ENCODE results near the gene SUSD2. TPM values are rescaled to one million over a fixed set of nuclear protein-coding genes. Genes with fewer than 3 reads are reported as not detected.

Gene SUSD2
- total and polyA plus RNA-seq, 2 of the 8 experiments (the other 6 are each of a cell fraction or from before 2014, with no cell fraction given), result 2.0 to 4.8 TPM

- Histone ChIP-seq H3K18ac (ENCODE audit: extremely low read depth, low read length) (no peak overlapping the region), H3K56ac (replicated peaks; ENCODE audit: insufficient read length, low read depth, low read length) (no peak overlapping the region), H2BK5ac (ENCODE audit: low read depth, low read length) (no peak overlapping the region; the same call in 1 of the 2 replicates), H2BK120ac (replicated peaks; ENCODE audit: low read depth, low read length) (no peak overlapping the region), H3K4me3 (ENCODE audit: extremely low read depth in 1 of 4, insufficient read depth in 2 of 4, low read depth in 3 of 4, low read length in 4 of 4) (no peak overlapping the region), H3K14ac (ENCODE audit: insufficient read length) (no peak overlapping the region), H4K20me1 (replicated peaks in 1 of 2; ENCODE audit: control insufficient read depth in 1 of 2, insufficient read depth in 2 of 2, low read length in 2 of 2) (peaks cover 0 to 4% of the 10 kb centered on the region in 2 experiments), H3K23ac (ENCODE audit: insufficient read length) (no peak overlapping the region), H2BK15ac (ENCODE audit: low read length) (no peak overlapping the region), H3K9me3 (ENCODE audit: insufficient read depth in 2 of 2, low read depth in 1 of 2, low read length in 1 of 2) (no peaks in the 10 kb centered on the region), H2BK12ac (ENCODE audit: low read depth, low read length) (no peak overlapping the region), H3K27me3 (replicated peaks in 1 of 4; ENCODE audit: control insufficient read depth in 3 of 4, extremely low read depth in 1 of 4, insufficient read depth in 3 of 4, low read length in 3 of 4) (no peaks in the 10 kb centered on the region), H2AK5ac (ENCODE audit: low read depth, low read length) (no peak overlapping the region), H2AFZ (ENCODE audit: low read length) (no peak overlapping the region), H3K4ac (replicated peaks; ENCODE audit: insufficient read length, low read depth, low read length) (no peak overlapping the region), H2BK20ac (ENCODE audit: low read length) (no peak overlapping the region), H3K79me2 (ENCODE audit: control insufficient read depth in 1 of 2, insufficient read depth in 2 of 2, low read length in 2 of 2) (no peaks in the 10 kb centered on the region), H3K4me1 (replicated peaks in 1 of 4; ENCODE audit: control insufficient read depth in 3 of 4, insufficient read depth in 4 of 4, low read length in 3 of 4) (peaks cover 0 to 3% (median 1%) of the 10 kb centered on the region in 4 experiments; a peak in 1 of 7 replicates), H4K5ac (ENCODE audit: insufficient read length, low read depth, low read length) (no peak overlapping the region), H3K79me1 (ENCODE audit: low read depth, low read length) (no peaks in the 10 kb centered on the region), H3K23me2 (ENCODE audit: low read depth, low read length) (no peaks in the 10 kb centered on the region), H3K36me3 (ENCODE audit: control insufficient read depth in 2 of 4, insufficient read depth in 4 of 4, low read length in 3 of 4) (peaks cover 0 to 5% (median 2%) of the 10 kb centered on the region in 4 experiments; a peak in 1 of 8 replicates), H4K8ac (ENCODE audit: extremely low read depth, insufficient read depth, low read length) (no peak overlapping the region; the same call in 1 of the 2 replicates), H3K27ac (ENCODE audit: low read depth, low read length) (no peak overlapping the region), H3K9ac (replicated peaks in 1 of 4; ENCODE audit: extremely low read depth in 1 of 4, low read depth in 3 of 4, low read length in 3 of 4) (no peak overlapping the region), H3K4me2 (ENCODE audit: insufficient read depth in 1 of 2, low read depth in 2 of 2, low read length in 2 of 2) (no peak overlapping the region), H4K91ac (replicated peaks; ENCODE audit: insufficient read length, low read length) (no peak overlapping the region)
- ChIA-PET CTCF (ENCODE audit: partially characterized antibody) (interaction anchor here (0.9 to 19.1 kb wide), 8 partner anchors 9 to 61 kb away, joined by 3 to 301 read pairs (median 6); no protein-coding TSS in a partner anchor), POLR2A (ENCODE audit: partially characterized antibody) (no interaction called here)
- no peak for FAIRE-seq
- DNase-seq (ENCODE audit: low read depth in 1 of 2, low spot score in 2 of 2), result no peak
- 94% methylated on average over 5 of the region's 5 CpGs; no CpG with 5 or more reads in 1 of the 2 experiments for WGBS, 2 experiments (ENCODE audit: extremely low coverage in 1 of 2, insufficient coverage in 1 of 2, insufficient read length in 1 of 2, insufficient replicate concordance in 2 of 2, low coverage in 1 of 2, low lambda C conversion rate in 2 of 2, missing lambda C conversion rate in 1 of 2)
- TF ChIP-seq SIX5 (IDR thresholded peaks at IDR 0.05; ENCODE audit: low read depth, low read length) (no peak), TCF12 (IDR thresholded peaks at IDR 0.05; ENCODE audit: low read depth, low read length) (no peak)
Measured at GRCh38 chr22:24165673-24166072, 15.6 kb upstream of the SUSD2 start.
